MM.1S (cell line): ENCODE measurements around the gene CNPY2.

Source experiments
- CTCF ChIP-seq: fragments of 300-600 bp; sonication (generic); IDR thresholded peaks from 2 replicates; pipeline ENCODE4 v1.5.1; 2016; ENCODE audit warnings: antibody characterized with exemption, low read length, mixed read lengths
- EZH2phosphoT487 ChIP-seq: fragments of 300-600 bp; sonication (generic); IDR thresholded peaks from 2 replicates; pipeline ENCODE4 v1.6.1; 2018; ENCODE audit warnings: antibody characterized with exemption, low read length

DNA sequence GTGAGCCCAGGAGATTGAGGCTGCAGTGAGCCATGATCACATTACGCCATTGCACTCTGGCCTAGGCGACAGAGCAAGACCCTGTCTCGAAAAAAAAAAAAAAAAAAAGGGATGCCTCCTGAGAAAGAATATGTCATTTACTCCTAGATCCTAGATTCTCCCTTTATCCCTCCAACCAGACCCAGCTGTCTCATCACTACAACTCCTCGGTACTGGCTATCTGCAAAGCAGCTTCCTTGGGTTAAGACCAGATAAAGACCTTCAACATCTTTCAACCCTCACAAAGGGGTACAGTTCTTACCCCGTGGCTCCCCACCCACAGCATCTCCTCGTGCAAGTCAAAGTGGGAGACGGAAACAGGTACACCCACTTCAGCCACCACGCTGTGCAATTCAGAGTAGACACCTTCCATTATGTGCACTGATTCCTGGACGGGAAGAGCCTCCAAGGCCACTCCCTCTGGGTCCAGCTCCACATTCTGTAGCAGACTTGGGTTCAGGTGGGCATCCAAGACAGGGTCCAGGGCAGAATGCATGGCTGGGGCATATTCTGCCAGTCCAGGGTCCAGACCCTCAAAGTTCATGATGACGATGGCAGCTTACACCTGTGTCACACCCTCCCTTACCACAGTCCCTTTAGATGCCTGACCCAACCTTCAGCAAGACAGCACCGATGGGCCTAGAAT, 16.9 kb upstream of the CNPY2 start:
- TF ChIP-seq CTCF: no peak
- TF ChIP-seq EZH2phosphoT487: no peak
